HG02870 (cell line): Measurements from ENCODE around the gene KCTD2.
A peak's percentile ranks its signal among the peaks of the same experiment; 100 is the strongest.

ENCODE experiments used
- ATAC-seq: cut with Tn5 transposase; IDR thresholded peaks from one replicate; pipeline ENCODE4 v1.9.1; 2021; ENCODE audit warnings: mild to moderate bottlenecking, moderate library complexity; ENCODE audit not compliant: unreplicated experiment

KCTD2 gene

GRCh38 chr17:75094871-75095399 is 47.9 kb downstream of the KCTD2 start:
- no peak for ATAC-seq

DNA sequence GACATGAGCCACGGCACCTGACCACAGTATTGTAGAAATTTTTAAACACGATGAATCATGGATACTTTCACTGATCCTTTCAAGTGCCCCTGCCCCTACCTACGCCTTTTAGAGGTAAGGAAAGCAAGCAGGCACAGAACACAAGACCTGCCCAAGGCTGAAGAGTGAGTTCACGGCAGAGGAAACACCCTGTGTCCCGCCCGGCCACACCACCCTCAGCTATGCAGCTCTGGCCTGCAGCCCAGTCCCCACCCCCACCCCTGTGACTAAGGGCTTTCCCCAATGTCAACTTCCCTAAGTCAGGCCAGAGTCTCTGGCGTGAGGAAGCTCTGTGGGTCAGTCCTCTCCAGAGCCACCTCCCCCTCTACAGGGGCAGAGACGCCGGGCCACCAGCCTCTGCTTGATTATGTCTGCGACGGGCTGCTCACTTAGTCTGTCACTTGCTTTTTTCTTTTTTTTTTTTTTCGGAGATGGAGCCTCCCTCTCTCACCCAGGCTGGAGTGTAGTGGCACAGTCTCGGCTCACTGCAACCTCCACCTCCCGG is 49.1 kb downstream of the KCTD2 start:
- no peak for ATAC-seq

- ATAC-seq = no peak
Observed at GRCh38 chr17:75097865-75098264, 50.8 kb downstream of the KCTD2 start.

DNA sequence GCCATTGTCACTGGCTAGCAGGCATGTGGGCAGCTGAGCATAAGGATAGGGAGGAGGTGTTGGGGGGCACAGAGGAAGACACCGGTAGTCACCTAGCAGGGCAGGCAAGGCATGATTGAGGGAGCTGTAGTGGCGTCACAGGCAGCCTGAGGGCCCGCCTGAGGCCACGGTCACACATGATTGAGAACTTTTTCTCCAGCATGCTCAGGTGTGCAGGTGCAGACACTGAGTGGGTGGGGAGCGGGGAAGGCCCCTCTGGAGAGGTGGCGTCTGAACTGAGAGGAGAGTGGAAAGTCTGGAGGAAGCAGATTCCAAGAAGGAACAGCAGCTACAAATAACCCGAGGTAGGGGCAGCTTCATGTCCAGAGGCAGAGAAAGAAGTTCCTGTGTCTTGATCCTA is 51.8 kb downstream of the KCTD2 start:
- ATAC-seq = no peak

DNA sequence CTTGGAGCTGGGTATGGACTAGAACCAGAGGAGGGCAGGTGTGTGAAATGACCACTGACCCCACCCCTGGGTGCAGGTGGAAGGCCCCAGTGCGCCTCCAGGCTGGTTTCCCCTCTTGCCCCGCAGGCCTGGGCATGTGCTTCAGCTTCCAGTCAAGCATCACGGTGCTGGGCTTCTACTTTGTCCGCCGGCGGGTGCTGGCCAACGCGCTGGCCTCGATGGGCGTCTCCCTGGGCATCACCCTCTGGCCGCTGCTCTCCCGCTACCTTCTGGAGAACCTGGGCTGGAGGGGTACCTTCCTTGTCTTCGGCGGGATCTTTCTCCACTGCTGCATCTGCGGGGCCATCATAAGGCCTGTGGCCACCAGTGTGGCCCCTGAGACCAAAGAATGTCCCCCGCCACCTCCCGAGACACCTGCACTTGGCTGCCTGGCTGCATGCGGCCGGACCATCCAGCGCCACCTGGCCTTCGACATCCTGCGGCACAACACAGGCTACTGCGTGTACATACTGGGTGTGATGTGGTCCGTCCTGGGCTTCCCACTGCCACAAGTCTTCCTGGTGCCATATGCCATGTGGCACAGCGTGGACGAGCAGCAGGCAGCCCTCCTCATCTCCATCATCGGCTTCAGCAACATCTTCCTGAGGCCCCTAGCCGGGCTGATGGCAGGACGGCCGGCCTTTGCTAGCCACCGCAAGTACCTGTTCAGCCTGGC is 53.0 kb downstream of the KCTD2 start:
- no peak for ATAC-seq

DNA sequence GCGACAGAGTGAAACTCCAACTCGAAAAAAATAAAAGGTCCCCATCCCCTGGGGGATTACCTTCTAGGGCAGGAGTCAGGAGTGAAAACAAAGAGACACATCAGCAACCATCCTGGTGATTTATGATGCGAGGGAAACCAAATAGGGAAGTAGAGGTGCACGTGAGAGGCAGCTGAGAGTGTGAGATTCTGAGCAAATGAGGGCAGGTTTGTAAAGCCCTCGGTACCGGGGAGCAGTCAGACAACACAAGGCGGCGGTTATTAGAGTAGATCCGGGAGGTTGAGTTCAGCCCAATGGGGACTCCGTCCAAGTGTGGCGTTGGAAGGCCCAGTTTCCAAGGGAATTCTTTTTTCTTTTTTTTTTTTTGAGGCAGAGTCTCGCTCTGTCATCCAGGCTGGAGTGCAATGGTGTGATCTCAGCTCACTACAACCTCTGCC is 55.4 kb downstream of the KCTD2 start:
- ATAC-seq = no peak

DNA sequence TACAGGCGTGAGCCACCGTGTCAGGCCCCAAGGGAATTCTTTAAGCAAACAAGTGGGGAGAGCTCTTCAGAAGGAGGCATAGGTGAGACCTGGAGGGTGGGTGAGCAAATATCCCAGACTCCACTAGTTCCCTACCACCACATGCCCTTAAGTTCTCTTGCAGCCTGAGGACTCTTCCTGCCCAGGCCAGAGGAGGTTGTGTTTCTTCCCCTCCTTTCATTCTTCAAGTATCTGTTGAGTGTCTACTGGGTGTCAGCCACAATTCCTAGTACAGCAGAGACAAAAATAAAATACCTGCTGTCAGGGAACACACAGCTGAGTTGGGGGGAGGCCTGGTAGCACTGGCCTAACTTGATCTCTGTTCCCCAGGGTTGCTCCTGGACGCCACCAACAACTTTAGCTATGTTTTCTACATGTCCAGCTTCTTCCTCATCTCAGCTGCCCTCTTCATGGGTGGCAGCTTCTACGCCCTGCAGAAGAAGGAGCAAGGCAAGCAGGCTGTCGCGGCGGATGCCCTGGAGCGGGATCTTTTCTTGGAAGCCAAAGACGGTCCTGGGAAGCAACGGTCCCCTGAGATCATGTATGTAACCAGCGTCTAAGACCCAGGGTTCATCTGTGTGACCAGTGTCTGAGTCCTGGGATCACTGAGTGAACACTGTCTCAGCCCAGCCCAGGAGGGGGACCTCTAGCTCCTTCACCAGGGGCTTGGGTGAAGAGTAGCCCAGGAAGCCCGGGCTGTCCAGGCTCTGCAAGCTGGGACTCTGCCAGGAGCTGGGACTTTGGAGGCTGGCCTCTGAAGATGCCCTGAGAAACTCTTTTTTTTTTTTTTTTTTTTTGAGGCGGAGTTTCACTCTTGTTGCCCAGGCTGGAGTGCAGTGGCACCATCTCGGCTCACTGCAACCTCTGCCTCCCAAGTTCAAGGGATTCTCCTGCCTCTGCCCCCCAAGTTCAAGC is 56.9 kb downstream of the KCTD2 start:
- no peak for ATAC-seq

- ATAC-seq = no peak
Observed at GRCh38 chr17:75105126-75106080, 58.4 kb downstream of the KCTD2 start.

DNA sequence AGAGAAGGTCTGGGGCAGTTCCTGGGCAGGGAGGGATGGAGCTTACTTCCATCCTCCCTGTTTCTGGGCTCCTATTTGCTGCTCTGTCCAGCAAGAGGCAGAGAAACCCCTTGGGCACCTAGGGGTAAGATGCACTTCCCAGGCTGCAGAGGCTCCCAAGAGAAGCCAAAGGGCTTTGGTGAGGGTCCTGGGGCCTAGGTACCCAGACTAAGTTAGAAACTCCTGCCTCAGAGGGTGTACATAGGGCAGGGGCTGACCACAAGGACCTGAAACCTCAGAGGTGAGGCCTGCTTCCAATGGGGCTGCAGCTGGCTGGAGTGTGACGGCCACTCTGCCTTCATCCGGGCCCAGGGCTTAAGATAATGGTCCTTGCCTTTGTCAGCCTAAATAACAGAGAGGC is 61.2 kb downstream of the KCTD2 start:
- no peak for ATAC-seq

GRCh38 chr17:75109046-75109406 is 62.0 kb downstream of the KCTD2 start:
- no peak for ATAC-seq

DNA sequence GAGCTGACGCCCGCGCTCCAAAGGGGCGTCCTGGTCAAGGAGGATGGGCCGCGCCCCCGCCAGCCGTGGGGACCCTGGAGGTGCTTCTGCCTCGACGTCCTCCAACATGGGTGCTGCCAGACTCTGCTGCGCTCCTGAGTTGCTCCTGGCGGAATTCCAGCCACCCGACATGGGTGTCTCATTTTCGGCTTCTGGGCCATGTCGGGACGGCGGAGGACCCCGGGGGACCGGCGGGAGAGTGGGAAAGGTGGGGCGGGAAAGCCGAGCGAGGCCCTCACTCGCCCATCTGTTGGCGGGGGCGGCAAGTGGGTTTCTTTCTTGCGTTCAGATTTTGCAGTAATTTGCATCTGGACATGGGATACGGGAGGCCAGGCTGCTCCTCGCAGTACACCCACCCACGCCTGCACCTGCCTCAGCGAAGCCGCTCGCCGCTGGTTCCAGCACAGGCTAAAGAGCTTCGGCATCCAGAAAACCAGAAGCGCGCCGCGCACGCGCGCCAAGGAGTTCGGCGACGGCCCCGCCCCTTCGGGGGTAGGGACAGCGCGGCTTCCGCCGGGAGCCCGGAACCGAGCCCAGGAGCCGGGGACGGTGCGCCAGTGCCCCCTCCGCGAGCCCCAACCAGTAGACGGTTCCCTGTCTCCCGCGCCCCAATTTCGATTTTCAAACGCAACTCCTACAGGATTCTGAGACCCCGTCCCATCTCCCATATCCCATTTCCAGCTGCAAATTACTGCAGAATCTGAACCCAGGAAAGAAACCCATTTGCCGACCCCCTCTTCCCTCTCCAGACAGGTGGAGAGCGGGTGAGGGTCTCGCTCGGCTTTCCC is 62.6 kb downstream of the KCTD2 start, which contains the start of gene ARMC7:
TSS of gene ARMC7 (plus strand) at position 563 of the 827 bp plus-strand sequence. CDS start 320 bp downstream, outside the sequence.
- peak; percentile 50 for ATAC-seq

GRCh38 chr17:75110234-75110937 is 63.4 kb downstream of the KCTD2 start:
- ATAC-seq = no peak

- ATAC-seq = no peak
Observed at GRCh38 chr17:75111777-75112335, 64.8 kb downstream of the KCTD2 start.

DNA sequence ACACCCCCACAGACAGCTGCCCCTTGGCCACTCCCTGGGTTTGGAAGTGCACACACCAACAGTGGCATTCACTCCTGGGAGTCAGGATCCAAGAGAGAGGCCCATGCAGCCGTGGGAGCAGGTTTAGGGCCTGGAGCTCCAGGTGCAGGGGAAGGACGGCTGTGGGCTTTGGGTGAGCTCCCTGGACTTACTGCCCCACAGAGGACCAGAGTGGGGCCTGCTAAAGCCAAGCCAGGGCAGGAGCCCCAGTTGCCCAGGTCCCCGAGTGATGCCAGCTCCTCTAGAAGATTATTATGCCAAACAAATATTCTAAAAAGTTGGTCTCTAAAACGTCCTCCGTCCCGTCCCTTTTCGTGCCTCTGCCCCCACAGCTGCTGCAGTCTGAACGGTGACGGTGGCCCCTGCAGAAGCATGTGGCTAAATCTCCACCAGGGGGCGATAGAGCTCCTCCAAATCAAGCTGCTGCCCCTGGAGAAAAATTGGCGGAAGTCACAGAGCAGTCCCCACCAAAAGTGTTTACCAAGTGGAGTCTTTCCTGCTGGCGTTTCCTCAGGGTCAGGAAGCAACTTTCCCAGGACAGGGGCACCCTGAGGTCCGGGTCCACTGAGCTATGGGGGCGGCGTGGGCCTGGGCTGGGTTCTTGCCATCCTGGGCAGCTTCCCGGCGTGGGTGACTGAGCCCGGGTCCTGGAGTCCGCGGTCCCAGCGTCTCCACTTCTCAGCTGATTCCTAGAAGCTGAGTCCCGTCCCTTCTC is 67.0 kb downstream of the KCTD2 start:
- no peak for ATAC-seq

GRCh38 chr17:75114552-75115314 is 67.7 kb downstream of the KCTD2 start:
- no peak for ATAC-seq
